Caki2 (cell line): ENCODE measurements around the gene CIAO2B. TPM values are rescaled to one million over a fixed set of nuclear protein-coding genes. Genes with fewer than 3 reads are reported as not detected.

ENCODE experiments used
- total RNA-seq: library from RNA; depleted of rRNA; stranded (reverse); fragments of >200 nt; shearing (Covaris generic); gene quantifications from 2 replicates; pipeline ENCODE4 v1.2.3, GENCODE V29; 2014; ENCODE audit warnings: low replicate concordance; rRNA removed

CIAO2B gene
- total RNA-seq, 1 experiment from 2014 or later, result 225 TPM

Other genes starting within 250 kb of the CIAO2B start
- gene CMTM4, start 237.7 kb downstream of the CIAO2B start, total RNA-seq, result 14.3 and 16.2 TPM in 2 replicates
- gene DYNC1LI2, start 182.8 kb downstream of the CIAO2B start, total RNA-seq, result 45.7 and 66.9 TPM in 2 replicates
- not detected in 2 replicates for gene TERB1, start 132.8 kb downstream of the CIAO2B start, total RNA-seq
- gene NAE1, start 103.4 kb downstream of the CIAO2B start, total RNA-seq, result 87.0 and 133 TPM in 2 replicates
- gene CA7, start 90.0 kb downstream of the CIAO2B start, total RNA-seq, result not detected in 2 replicates
- gene PDP2, start 53.9 kb downstream of the CIAO2B start, total RNA-seq, result 2.5 and 3.1 TPM in 2 replicates
- 33.9 and 56.1 TPM in 2 replicates for gene CDH16, start 15.5 kb downstream of the CIAO2B start, total RNA-seq
- gene RRAD, start 8.9 kb downstream of the CIAO2B start, total RNA-seq, result 147 and 161 TPM in 2 replicates
- gene CES2, start 1.1 kb upstream of the CIAO2B start, total RNA-seq, result 45.9 and 51.1 TPM in 2 replicates
- 1.8 and 2.2 TPM in 2 replicates for gene CES3, start 26.9 kb upstream of the CIAO2B start, total RNA-seq
- 0.07 and 0.29 TPM in 2 replicates for gene CES4A, start 54.2 kb upstream of the CIAO2B start, total RNA-seq
- 8.2 and 15.5 TPM in 2 replicates for gene CBFB, start 94.7 kb upstream of the CIAO2B start, total RNA-seq
- gene PHAF1, start 175.5 kb upstream of the CIAO2B start, total RNA-seq, result 10.3 and 12.0 TPM in 2 replicates
- gene B3GNT9, start 216.6 kb upstream of the CIAO2B start, total RNA-seq, result 1.1 and 3.3 TPM in 2 replicates
- gene TRADD, start 225.5 kb upstream of the CIAO2B start, total RNA-seq, result 58.8 and 77.6 TPM in 2 replicates
- 19.4 and 26.5 TPM in 2 replicates for gene FBXL8, start 225.6 kb upstream of the CIAO2B start, total RNA-seq
- gene HSF4, start 230.3 kb upstream of the CIAO2B start, total RNA-seq, result 16.5 and 25.6 TPM in 2 replicates
- 114 and 120 TPM in 2 replicates for gene NOL3, start 236.1 kb upstream of the CIAO2B start, total RNA-seq
- 10.1 and 25.8 TPM in 2 replicates for gene MATCAP1, start 249.6 kb upstream of the CIAO2B start, total RNA-seq